Calu3 (cell line): ENCODE measurements around the gene CABCOCO1. TPM values are rescaled to one million over a fixed set of nuclear protein-coding genes. Genes with fewer than 3 reads are reported as not detected.

Experiments
- BruUV-seq: library from RNA; stranded (reverse); fragments of 400-500 nt; replicated peaks from 2 replicates; lab custom pipeline; 2021; lab: Mats Ljungman, UMichigan
- CTCF ChIA-PET: fragments of 300-600 bp; sonication (Branson Sonifier 250); formaldehyde crosslinking; loops from one replicate; lab custom pipeline; 2022; ENCODE audit warnings: antibody characterized with exemption; lab: Charles Lee
- DNase-seq: peaks from one replicate; pipeline ENCODE4 v3.0.0; 2022
- H3K27ac Mint-ChIP-seq: one replicate; pipeline ENCODE4 v1.8.0; 2022; ENCODE audit warnings: mixed read lengths; ENCODE audit not compliant: unreplicated experiment
- H3K27me3 Mint-ChIP-seq: one replicate; pipeline ENCODE4 v1.8.0; 2022; ENCODE audit warnings: mixed read lengths; ENCODE audit not compliant: unreplicated experiment
- H3K36me3 Mint-ChIP-seq: one replicate; pipeline ENCODE4 v1.8.0; 2022; ENCODE audit warnings: mild to moderate bottlenecking, moderate library complexity, mixed read lengths; ENCODE audit not compliant: insufficient read depth, unreplicated experiment
- H3K4me1 Mint-ChIP-seq: one replicate; pipeline ENCODE4 v1.8.0; 2022; ENCODE audit warnings: mild to moderate bottlenecking, low read depth, mixed read lengths; ENCODE audit not compliant: unreplicated experiment
- H3K4me3 Mint-ChIP-seq: one replicate; pipeline ENCODE4 v1.8.0; 2022; ENCODE audit warnings: mild to moderate bottlenecking, low read depth, moderate library complexity, mixed read lengths; ENCODE audit not compliant: unreplicated experiment
- H3K9me3 Mint-ChIP-seq: one replicate; pipeline ENCODE4 v1.8.0; 2022; ENCODE audit warnings: low read depth, mixed read lengths; ENCODE audit not compliant: unreplicated experiment
- CTCF ChIP-seq: fragments of 200-600 bp; IDR thresholded peaks from one replicate; pipeline ENCODE4 v1.8.0; 2022; ENCODE audit warnings: antibody characterized with exemption; ENCODE audit not compliant: unreplicated experiment
- intact Hi-C: fragments of 100-400 bp; cut with micrococcal nuclease; formaldehyde crosslinking; loops from one replicate; pipeline ENCODE4 v1.10.0; 2022; ENCODE audit not compliant: unreplicated experiment
- total RNA-seq: library from RNA; stranded (reverse); gene quantifications from 2 replicates; pipeline ENCODE4 v1.2.3, GENCODE V29; 2022

CABCOCO1 gene
- total RNA-seq, 1 experiment from 2014 or later = not detected

GRCh38 chr10:61797304-61798153 is 134.8 kb downstream of the CABCOCO1 start:
- TF ChIP-seq CTCF = no peak
- H3K4me1 Mint-ChIP-seq = peaks cover 13% of the 10 kb centered on the region
- intact Hi-C loops = no loop called here
- no peaks in the 10 kb centered on the region for H3K36me3 Mint-ChIP-seq
- no peaks in the 10 kb centered on the region for H3K9me3 Mint-ChIP-seq
- no peak overlapping the region for H3K4me3 Mint-ChIP-seq
- no TSS peak for BruUV-seq
- no peak for DNase-seq
- H3K27me3 Mint-ChIP-seq = no peaks in the 10 kb centered on the region
- H3K27ac Mint-ChIP-seq = no peak overlapping the region
- CTCF ChIA-PET = no interaction called here

GRCh38 chr10:61798713-61799112 is 136.0 kb downstream of the CABCOCO1 start:
- CTCF ChIA-PET = interaction anchor here (1.2 kb wide), 1 partner anchor 98 kb away, joined by 3 read pairs; no protein-coding TSS in a partner anchor
- Mint-ChIP-seq H3K27ac (no peak overlapping the region), H3K4me1 (peaks cover 1% of the 10 kb centered on the region), H3K27me3 (no peaks in the 10 kb centered on the region), H3K4me3 (no peak overlapping the region), H3K9me3 (no peaks in the 10 kb centered on the region), H3K36me3 (no peaks in the 10 kb centered on the region)
- no peak for TF ChIP-seq CTCF
- BruUV-seq = no TSS peak
- DNase-seq = no peak
- intact Hi-C loops = no loop called here

- Mint-ChIP-seq H3K4me1 (no peaks in the 10 kb centered on the region), H3K27me3 (no peaks in the 10 kb centered on the region), H3K27ac (no peak overlapping the region), H3K9me3 (no peaks in the 10 kb centered on the region), H3K36me3 (no peaks in the 10 kb centered on the region), H3K4me3 (no peak overlapping the region)
- no TSS peak for BruUV-seq
- no peak for DNase-seq
- TF ChIP-seq CTCF = no peak
- intact Hi-C loops = no loop called here
- CTCF ChIA-PET = no interaction called here
Measured at GRCh38 chr10:61801484-61801883, 138.8 kb downstream of the CABCOCO1 start.

GRCh38 chr10:61803269-61803668 is 140.5 kb downstream of the CABCOCO1 start:
- intact Hi-C loops = no loop called here
- no peaks in the 10 kb centered on the region for H3K9me3 Mint-ChIP-seq
- H3K27me3 Mint-ChIP-seq = no peaks in the 10 kb centered on the region
- BruUV-seq = no TSS peak
- DNase-seq = no peak
- H3K4me1 Mint-ChIP-seq = no peaks in the 10 kb centered on the region
- no peak overlapping the region for H3K4me3 Mint-ChIP-seq
- no peaks in the 10 kb centered on the region for H3K36me3 Mint-ChIP-seq
- no peak for TF ChIP-seq CTCF
- H3K27ac Mint-ChIP-seq = no peak overlapping the region
- CTCF ChIA-PET = interaction anchor here (1.4 kb wide), 1 partner anchor 32 kb away, joined by 3 read pairs; no protein-coding TSS in a partner anchor
